Nephron (organoid): ENCODE results near the gene C22orf23.

Experiments
- H3K27ac Mint-ChIP-seq, 3 experiments: 2 replicates each; pipeline ENCODE4 v1.8.0; 2020; ENCODE audit warnings: mixed read lengths in 3 of 3, mild to moderate bottlenecking in 2 of 3, moderate library complexity in 1 of 3
- H3K27me3 Mint-ChIP-seq: 2 replicates; pipeline ENCODE4 v1.8.0; 2021; ENCODE audit warnings: low read depth, mild to moderate bottlenecking, moderate library complexity, mixed read lengths
- H3K36me3 Mint-ChIP-seq: 2 replicates; pipeline ENCODE4 v1.8.0; 2020; ENCODE audit warnings: low read depth, mixed read lengths
- H3K4me1 Mint-ChIP-seq: 2 replicates; pipeline ENCODE4 v1.8.0; 2020; ENCODE audit warnings: mixed read lengths
- H3K4me3 Mint-ChIP-seq, 3 experiments: 2 replicates each; pipeline ENCODE4 v1.8.0; 2020; ENCODE audit warnings: mild to moderate bottlenecking in 3 of 3, mixed read lengths in 3 of 3, moderate library complexity in 2 of 3
- H3K9me3 Mint-ChIP-seq: 2 replicates; pipeline ENCODE4 v1.8.0; 2020; ENCODE audit warnings: mixed read lengths
- TF ChIP-seq, protein P1 (sequence below), 3 experiments: fragments of 200-600 bp; sonication (generic); IDR thresholded peaks; one replicate each; pipeline ENCODE4 v1.5.0; 2021; ENCODE audit warnings: antibody characterized with exemption in 3 of 3; ENCODE audit not compliant: unreplicated experiment in 3 of 3

The C22orf23 gene

DNA sequence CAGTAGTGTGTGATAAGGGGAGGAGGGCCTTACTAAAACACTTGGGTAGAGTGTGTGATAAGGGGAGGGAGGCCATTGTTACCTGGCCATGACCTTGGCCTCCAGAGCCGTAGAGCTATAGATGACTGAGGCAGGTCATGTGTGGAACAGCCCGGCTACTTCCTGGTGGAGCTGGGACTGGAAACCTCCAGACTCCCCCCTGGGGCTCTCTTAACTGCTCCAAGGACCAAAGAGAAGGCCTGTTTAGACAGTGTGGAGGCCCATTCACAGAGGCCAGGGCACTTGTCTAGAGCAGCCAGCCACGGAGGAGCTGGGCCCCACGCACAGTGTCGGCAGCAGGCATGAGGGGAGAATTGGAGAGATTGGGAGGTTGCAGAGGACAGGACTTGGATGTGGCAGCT, 59.8 kb downstream of the C22orf23 start:
- H3K27me3 Mint-ChIP-seq = peaks cover 3% of the 10 kb centered on the region

More for the DNA sequence above, 59.8 kb downstream of the C22orf23 start:
- H3K9me3 Mint-ChIP-seq = no peaks in the 10 kb centered on the region
- no peak overlapping the region for H3K4me3 Mint-ChIP-seq
- TF ChIP-seq, protein P1, sequence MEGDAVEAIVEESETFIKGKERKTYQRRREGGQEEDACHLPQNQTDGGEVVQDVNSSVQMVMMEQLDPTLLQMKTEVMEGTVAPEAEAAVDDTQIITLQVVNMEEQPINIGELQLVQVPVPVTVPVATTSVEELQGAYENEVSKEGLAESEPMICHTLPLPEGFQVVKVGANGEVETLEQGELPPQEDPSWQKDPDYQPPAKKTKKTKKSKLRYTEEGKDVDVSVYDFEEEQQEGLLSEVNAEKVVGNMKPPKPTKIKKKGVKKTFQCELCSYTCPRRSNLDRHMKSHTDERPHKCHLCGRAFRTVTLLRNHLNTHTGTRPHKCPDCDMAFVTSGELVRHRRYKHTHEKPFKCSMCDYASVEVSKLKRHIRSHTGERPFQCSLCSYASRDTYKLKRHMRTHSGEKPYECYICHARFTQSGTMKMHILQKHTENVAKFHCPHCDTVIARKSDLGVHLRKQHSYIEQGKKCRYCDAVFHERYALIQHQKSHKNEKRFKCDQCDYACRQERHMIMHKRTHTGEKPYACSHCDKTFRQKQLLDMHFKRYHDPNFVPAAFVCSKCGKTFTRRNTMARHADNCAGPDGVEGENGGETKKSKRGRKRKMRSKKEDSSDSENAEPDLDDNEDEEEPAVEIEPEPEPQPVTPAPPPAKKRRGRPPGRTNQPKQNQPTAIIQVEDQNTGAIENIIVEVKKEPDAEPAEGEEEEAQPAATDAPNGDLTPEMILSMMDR (IDR thresholded peaks at IDR 0.05; ENCODE audit: unreplicated experiment in 3 of 3) = no peak
- H3K27ac Mint-ChIP-seq = peak overlapping the region; percentile 11 to 37 (median 13)
- H3K36me3 Mint-ChIP-seq = peaks cover 22% of the 10 kb centered on the region
- peaks cover 51% of the 10 kb centered on the region for H3K4me1 Mint-ChIP-seq
